Smooth muscle cell (in vitro differentiated cells): ENCODE data around the gene LDHAL6B. TPM values are rescaled to one million over a fixed set of nuclear protein-coding genes. Genes with fewer than 3 reads are reported as not detected.

Experiments used
- DNase-seq: peaks from one replicate; lab custom pipeline; 2025; ENCODE audit not compliant: unreplicated experiment; lab: John Stamatoyannopoulos, UW
- H2AFZ ChIP-seq: fragments of 200-600 bp; sonication (generic); 2 replicates; pipeline ENCODE4 v1.6.0; 2016; ENCODE audit warnings: antibody characterized with exemption, low read depth, mild to moderate bottlenecking
- H3F3A ChIP-seq: fragments of 200-600 bp; sonication (generic); 2 replicates; pipeline ENCODE4 v1.6.0; 2017; ENCODE audit warnings: antibody characterized with exemption, low read depth
- H3K27ac ChIP-seq: fragments of 200-600 bp; sonication (generic); 2 replicates; pipeline ENCODE4 v1.5.1; 2016; ENCODE audit warnings: low read depth, mild to moderate bottlenecking
- H3K27me3 ChIP-seq: fragments of 200-600 bp; sonication (generic); 2 replicates; pipeline ENCODE4 v1.6.1; 2016; ENCODE audit warnings: low read depth, mild to moderate bottlenecking
- H3K36me3 ChIP-seq: fragments of 200-600 bp; sonication (generic); 2 replicates; pipeline ENCODE4 v1.5.1; 2016; ENCODE audit warnings: low read depth
- H3K4me1 ChIP-seq: fragments of 200-600 bp; sonication (generic); 2 replicates; pipeline ENCODE4 v1.5.1; 2016; ENCODE audit warnings: low read depth
- H3K4me2 ChIP-seq: fragments of 200-600 bp; sonication (generic); 2 replicates; pipeline ENCODE4 v1.6.0; 2016; ENCODE audit warnings: mild to moderate bottlenecking
- H3K4me3 ChIP-seq: fragments of 200-600 bp; sonication (generic); 2 replicates; pipeline ENCODE4 v1.5.1; 2016; ENCODE audit warnings: mild to moderate bottlenecking
- H3K79me2 ChIP-seq: fragments of 200-600 bp; sonication (generic); 2 replicates; pipeline ENCODE4 v1.6.0; 2016; ENCODE audit warnings: low read depth, mild to moderate bottlenecking
- H3K9ac ChIP-seq: fragments of 200-600 bp; sonication (generic); 2 replicates; pipeline ENCODE4 v1.6.0; 2016; ENCODE audit warnings: low read depth
- H3K9me3 ChIP-seq: fragments of 200-600 bp; sonication (generic); replicated peaks from 2 replicates; pipeline ENCODE4 v1.5.1; 2016; ENCODE audit warnings: low read depth
- H4K20me1 ChIP-seq: fragments of 200-600 bp; sonication (generic); 2 replicates; pipeline ENCODE4 v1.6.0; 2016; ENCODE audit warnings: low read depth
- WGBS: methylation state at CpG from one replicate; pipeline ENCODE4 v1.1.7; 2016; ENCODE audit warnings: low lambda C conversion rate; 5-methylcytosine and 5-hydroxymethylcytosine counted together
- polyA plus RNA-seq: library from polyadenylated mRNA; unstranded; fragments of >200 nt; fragmentation: Nextera tagmentation; extraction: Ambion mirVana; gene quantifications from 2 replicates; pipeline ENCODE4 v1.2.1, GENCODE V29; 2016
- total RNA-seq: library from RNA; depleted of rRNA; stranded (reverse); fragments of >200 nt; gene quantifications from 2 replicates; pipeline ENCODE4 v1.2.3, GENCODE V29; 2014
- TF ChIP-seq, protein P1 (sequence below): fragments of 200-600 bp; sonication (generic); IDR thresholded peaks from 2 replicates; pipeline ENCODE4 v1.5.1; 2017; ENCODE audit warnings: borderline replicate concordance, mild to moderate bottlenecking, antibody characterized with exemption; ENCODE audit not compliant: insufficient read depth, poor library complexity, severe bottlenecking

Gene LDHAL6B
- total RNA-seq (not detected in 2 replicates), polyA plus RNA-seq (0.20 TPM in 1 of 2 replicates, not detected in the other)

GRCh38 chr15:59206623-59207183 is at the start of gene LDHAL6B:
Gene LDHAL6B (plus strand): TSS chr15:59206843. CDS start chr15:59206941, 98 bp downstream.
- H3K9me3 ChIP-seq: no peaks in the 10 kb centered on the region
- H3K36me3 ChIP-seq: peaks cover 9% of the 10 kb centered on the region
- H4K20me1 ChIP-seq: no peaks in the 10 kb centered on the region
- no peak within 1 kb of the TSS for H3K27ac ChIP-seq
- H3K79me2 ChIP-seq: no peaks in the 10 kb centered on the region
- no peak within 1 kb of the TSS for H3K4me2 ChIP-seq
- DNase-seq: no peak
- peaks cover 5% of the 10 kb centered on the region for H3F3A ChIP-seq
- H3K9ac ChIP-seq: no peak within 1 kb of the TSS
- no peak within 1 kb of the TSS for H2AFZ ChIP-seq
- no peaks in the 10 kb centered on the region for H3K4me1 ChIP-seq
- H3K27me3 ChIP-seq: no peaks in the 10 kb centered on the region
- WGBS: 96% methylated on average over 30 of the region's 30 CpGs
- TF ChIP-seq, protein P1, sequence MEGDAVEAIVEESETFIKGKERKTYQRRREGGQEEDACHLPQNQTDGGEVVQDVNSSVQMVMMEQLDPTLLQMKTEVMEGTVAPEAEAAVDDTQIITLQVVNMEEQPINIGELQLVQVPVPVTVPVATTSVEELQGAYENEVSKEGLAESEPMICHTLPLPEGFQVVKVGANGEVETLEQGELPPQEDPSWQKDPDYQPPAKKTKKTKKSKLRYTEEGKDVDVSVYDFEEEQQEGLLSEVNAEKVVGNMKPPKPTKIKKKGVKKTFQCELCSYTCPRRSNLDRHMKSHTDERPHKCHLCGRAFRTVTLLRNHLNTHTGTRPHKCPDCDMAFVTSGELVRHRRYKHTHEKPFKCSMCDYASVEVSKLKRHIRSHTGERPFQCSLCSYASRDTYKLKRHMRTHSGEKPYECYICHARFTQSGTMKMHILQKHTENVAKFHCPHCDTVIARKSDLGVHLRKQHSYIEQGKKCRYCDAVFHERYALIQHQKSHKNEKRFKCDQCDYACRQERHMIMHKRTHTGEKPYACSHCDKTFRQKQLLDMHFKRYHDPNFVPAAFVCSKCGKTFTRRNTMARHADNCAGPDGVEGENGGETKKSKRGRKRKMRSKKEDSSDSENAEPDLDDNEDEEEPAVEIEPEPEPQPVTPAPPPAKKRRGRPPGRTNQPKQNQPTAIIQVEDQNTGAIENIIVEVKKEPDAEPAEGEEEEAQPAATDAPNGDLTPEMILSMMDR: no peak
- no peak within 1 kb of the TSS for H3K4me3 ChIP-seq

DNA sequence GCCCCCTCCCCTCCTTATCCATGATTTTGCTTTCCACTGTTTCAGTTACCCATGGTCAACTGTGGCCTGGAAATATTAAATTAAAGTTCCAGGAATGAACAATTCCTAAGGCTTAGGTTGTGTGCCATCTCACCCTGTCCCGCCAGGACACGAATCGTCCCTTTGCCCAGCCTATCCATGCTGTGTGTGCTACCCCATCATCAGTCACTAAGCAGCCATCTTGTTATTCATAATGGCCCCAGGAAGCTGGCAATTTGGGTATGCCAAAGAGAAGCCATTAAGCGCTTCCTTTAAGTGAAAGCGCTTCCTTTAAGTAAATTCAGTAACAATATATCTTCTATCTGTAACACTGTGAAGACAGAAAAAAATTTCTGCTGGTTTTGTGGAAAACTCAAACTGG is 49.2 kb upstream of the LDHAL6B start:
- Histone ChIP-seq H3K9me3 (no peaks in the 10 kb centered on the region), H2AFZ (no peak overlapping the region), H3K36me3 (peaks cover 27% of the 10 kb centered on the region), H3F3A (no peaks in the 10 kb centered on the region), H3K27me3 (no peaks in the 10 kb centered on the region), H3K79me2 (no peaks in the 10 kb centered on the region), H3K4me3 (no peak overlapping the region), H3K4me2 (no peak overlapping the region), H4K20me1 (no peaks in the 10 kb centered on the region), H3K9ac (no peak overlapping the region), H3K4me1 (no peaks in the 10 kb centered on the region), H3K27ac (no peak overlapping the region)
- DNase-seq: no peak
- 82% methylated on average over 5 of the region's 5 CpGs for WGBS
- TF ChIP-seq, protein P1: no peak

- no peak overlapping the region for H2AFZ ChIP-seq
- no peak overlapping the region for H3K4me2 ChIP-seq
- no peaks in the 10 kb centered on the region for H3K27me3 ChIP-seq
- H3K36me3 ChIP-seq: peaks cover 21% of the 10 kb centered on the region
- H3K9ac ChIP-seq: no peak overlapping the region
- TF ChIP-seq, protein P1: no peak
- WGBS: 82% methylated on average over 9 of the region's 9 CpGs
- no peak for DNase-seq
- no peaks in the 10 kb centered on the region for H3K4me1 ChIP-seq
- no peak overlapping the region for H3K4me3 ChIP-seq
- no peak overlapping the region for H3K27ac ChIP-seq
- H3K79me2 ChIP-seq: no peaks in the 10 kb centered on the region
- H3F3A ChIP-seq: no peaks in the 10 kb centered on the region
- H4K20me1 ChIP-seq: no peaks in the 10 kb centered on the region
- no peaks in the 10 kb centered on the region for H3K9me3 ChIP-seq
Observed at GRCh38 chr15:59157840-59158700, 48.6 kb upstream of the LDHAL6B start.
